HG03064 (cell line): ENCODE results near the gene SZT2.
"Not testable (repeated sequence)": the region's sequence is repeated elsewhere in the genome, so short reads cannot be mapped to it uniquely, and the experiment has no call there.

Experiments used
- ATAC-seq: cut with Tn5 transposase; IDR thresholded peaks from one replicate; pipeline ENCODE4 v1.9.1; 2021; ENCODE audit warnings: low read depth; ENCODE audit not compliant: unreplicated experiment

The SZT2 gene

DNA sequence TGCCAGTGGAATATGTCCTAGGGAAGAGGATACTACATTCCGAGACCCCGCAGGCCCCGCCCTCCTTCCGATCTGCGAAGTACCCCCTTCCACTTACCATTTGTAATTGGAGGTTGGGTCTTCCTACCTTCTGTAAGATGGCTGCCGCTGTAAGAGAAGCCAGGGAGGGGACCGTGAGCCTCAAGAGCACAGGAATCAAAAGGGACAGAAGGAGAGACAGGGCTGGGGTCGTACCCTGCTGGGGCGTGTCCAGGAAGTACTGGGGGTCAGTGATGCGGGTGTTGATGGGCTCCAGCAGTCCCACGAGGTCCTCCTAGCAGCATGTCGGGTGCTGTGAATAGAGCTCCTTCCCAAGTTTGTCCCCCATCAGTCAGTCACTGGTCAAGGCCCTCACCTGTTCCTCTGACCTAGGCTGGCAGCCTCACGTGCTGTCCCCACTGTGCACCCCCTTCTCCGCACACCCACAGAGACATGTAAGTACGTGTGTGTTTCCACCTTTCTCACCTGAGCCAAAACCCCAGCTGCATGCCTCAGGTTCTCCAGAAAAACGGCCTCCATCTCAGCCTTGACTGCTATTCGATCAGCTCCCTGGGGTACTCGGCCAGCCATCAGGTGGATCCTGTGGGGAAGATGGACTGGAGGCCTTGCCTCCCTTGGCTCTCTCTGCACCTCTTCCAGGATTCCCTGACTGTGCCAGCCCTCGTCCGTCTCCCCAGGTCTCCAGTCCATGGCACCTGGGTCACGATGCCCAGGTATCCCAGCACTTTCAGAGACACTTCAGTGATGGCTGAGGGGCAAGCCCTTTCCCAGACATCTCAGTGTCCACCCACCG is 62.2 kb downstream of the SZT2 start:
- no peak for ATAC-seq

DNA sequence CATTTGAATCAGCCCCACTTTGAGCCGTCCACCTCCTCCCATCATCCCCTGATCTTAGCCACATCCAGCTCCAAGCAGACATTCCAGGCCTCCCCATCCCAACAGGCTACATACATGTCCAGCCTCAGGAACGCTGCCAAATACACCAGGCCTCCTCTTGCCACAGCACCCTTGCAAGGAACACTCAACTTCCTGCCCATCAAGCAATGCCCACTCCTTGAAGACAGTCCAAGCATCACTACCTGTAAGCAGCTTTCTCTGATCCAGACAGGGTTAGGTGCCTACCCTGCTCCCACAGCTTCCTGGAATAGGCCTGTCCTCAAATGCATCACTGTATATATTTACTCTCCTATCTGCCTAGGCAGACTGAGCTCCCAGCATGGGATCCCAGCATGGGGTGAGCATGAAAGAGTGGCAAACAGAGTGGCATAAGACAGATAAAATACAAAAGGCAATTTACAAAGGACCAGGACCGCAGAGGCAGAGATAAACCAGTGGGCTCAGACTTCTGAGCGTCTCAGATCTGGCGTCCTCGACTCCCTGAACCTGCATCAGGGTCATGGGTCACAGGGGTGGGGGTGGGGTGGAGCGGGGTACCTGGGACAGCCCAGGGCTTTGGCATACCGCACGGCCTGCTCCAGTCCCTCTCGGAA is 63.2 kb downstream of the SZT2 start:
- ATAC-seq, result no peak

DNA sequence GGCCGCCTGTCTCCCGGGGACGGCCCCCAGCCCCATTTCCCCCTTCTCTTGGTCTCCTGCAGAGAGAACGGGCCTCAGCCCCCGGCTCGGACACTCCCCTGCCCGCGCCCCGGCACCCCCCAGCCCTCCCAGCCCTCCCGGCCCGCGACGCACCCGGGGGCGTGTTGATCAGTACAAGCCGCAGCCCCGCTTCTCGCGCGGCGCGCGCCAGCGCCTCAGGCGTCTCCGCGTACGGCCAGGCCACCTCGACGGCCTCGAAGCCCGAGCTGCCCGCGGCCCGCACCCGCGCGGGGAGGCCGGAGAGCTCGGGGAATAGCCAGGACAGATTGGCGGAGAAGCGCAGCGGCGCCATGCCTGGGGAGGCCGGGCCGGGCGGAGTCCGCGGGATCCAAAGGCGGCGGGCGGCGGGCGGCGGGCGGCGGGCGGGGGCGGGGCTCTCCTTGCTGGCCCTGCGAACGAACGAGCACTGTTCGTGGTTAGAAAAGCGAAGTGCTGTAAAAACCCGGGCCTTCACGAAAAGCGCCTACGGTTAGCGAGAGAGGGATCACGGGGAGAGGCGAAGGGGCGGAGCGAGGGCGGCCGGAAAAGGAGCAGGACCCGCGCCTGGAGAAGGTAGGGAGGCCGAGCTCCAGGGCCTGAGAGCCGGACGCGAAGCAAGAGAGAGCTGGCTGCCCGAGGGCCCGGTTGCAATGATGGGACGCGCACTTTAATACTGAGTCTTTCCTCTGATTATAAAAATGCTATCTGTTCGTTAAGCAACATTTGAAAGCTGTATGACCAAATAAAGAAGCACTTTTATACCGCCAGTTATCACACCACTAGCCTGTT is 64.0 kb downstream of the SZT2 start, which contains the start of gene HYI:
Gene HYI (minus strand): TSS at position 490 of the 828 bp plus-strand sequence. CDS start 138 bp downstream, at position 352.
- ATAC-seq, result no peak

DNA sequence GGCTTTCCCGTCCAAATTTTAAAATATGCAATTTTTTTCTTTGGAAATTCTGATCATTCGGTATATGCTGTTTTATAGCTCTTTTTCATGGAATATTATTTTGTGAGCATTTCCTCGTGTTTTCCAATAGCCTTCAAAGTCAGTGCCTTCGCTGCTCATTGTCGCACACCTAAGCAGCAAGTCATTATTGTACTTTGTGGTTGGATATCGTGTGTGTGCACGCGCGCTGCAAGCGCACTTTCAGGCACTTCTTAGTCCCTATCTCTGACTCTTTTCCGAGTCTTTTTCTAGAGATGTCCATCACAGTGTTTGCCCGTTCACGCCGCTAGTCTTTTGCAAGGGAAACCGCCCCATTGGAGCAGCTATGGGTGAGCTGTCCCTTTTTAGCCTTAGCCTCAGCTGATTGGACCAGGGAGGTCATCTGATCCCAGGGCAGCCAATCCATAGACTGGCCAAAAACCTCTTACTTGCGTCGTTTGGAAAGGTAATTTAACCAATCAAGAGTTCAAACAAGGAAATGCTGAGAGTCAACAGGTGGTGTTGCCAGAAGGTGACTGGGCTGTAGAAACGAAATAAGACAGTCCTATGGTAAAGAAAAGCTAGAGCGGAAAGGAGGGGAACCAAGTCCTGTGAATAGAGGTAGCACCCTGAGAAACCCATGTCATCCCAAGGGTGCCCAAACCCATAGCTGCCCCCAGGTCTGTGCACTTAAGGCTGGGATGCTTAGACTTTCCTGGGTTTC is 64.7 kb downstream of the SZT2 start:
- ATAC-seq, result no peak

DNA sequence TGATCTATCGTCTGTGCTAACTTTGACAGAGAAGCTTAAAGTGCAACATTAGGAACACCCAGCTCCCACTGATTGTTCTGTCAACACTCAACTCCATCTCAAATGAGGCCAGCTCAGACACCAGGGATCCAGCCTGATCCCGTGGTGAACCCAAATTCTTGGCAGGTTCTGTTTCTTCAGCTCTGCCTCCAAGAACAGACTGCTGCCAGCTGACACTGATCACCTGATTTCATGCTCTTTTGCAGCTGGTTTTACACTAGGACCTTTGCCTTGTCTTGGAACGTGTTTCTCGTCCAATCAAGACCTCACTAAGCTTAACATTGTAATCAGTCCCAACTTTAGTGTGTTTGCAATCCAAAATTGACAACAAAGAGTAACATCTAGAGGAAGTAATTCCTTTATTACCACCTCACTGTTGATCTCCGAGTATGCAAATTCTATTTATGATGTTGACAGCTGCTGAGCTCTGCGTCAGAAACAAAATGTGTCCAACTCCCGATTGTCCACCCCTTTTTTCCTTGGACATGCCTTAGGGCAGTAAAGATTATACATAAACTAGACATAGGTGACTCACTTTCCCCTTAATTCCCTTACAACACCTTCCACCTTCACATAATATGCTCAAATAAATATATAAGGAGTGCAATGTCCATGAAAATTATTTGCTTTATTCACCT is 65.7 kb downstream of the SZT2 start:
- ATAC-seq, result no peak

DNA sequence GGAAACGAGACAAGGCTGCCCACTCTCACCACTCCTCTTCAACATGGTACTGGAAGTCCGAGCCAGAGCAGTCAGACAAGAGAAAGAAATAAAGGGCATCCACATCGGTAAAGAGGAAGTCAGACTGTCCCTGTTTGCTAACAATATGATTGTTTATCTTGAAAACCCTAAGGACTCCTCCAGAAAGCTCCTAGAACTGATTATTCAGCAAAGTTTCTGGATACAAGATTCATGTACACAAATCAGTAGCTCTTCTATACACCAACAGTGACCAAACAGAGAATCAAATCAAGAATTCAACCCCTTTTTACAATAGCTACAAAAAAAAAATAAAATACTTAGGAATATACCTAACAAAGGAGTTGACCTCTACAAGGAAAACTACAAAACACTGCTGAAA is 68.7 kb downstream of the SZT2 start:
- not testable (repeated sequence) for ATAC-seq

DNA sequence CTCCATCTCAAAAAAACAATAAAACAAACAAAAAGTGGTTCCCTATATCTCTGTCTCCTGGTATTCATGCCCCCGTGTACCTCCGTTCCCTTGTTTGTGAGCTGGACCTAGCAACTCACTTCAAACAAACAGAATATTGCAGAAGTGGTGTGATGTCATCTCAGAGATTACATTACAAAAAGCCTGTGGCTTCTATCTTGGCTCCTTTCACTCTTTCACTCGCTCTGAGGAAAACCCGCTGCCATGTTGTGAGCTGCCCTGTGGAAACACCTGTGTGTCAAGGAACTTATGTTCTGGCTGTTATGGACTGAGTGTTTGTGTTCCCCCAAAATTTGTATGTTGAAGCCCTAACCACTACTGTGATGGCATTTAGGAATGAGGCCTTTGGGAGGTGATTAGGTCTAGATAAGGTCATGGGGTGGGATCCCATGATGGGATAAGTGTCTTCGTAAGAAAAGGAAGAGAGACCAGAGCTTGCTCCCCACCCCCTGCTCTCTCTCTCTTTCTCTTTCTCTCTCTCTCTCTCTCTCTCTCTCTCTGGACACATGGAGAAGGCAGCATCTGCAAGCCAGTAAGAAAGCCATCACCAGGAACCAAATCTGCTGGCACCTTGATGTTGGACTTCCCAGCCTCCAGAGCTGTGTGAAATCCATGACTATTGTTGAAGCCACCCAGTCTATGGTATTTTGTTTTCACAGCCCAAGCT is 71.4 kb downstream of the SZT2 start:
- ATAC-seq, result no peak

DNA sequence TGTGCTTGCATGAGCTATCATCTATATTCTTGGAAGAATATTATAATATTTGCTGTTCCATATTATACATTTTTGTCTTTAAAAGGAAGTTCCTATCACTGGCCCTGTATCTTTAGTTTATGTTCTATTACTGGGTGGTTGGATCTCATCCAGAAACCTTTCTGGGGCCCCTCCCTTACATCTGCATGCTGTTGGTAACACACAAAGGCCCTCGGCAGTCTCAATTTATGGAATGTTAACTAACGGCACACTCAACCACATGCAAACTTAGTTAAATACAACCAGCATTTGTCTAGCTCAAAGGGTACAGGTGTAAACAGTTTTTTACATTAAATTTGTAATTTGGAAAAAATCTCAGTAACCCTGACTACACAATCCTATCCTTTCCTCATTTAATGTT is 73.8 kb downstream of the SZT2 start:
- ATAC-seq, result no peak

DNA sequence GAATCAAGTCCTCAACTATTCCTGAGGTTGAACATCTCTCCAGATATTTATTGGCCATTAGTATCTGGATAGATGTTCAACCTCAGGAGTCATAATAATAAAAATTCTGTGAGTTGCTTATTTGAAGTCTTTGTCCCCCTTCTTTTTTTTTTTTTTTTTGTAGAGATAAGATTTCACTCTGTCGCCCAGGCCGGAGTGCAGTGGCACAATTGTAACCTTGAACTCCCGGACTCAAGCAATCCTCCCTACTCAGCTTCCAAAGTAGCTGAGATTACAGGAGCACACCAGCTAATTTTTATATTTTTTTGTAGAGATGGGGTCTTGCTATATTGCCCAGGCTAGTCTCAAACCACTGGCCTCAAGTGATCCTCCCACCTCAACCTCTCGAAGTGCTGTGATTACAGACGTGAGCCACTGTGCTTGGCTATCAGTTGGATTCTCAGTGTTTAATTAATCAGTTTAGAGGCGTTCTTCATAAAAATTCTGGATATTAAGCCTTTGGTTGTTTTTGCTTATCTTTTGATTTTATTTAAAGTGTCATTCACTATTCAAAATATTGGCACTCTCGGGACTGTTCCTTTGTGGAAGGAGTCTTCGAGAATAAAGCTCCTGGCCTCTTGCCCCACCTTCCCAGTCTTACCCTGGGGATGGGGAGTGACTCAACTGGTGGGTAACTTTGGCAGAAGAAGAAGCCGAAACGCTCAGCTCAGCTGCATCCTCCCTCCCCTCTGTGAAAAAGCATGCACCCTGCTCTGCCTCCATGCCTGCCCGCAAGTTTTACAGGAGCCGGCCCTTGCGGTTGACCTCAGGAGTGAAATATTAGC is 75.2 kb downstream of the SZT2 start:
- no peak for ATAC-seq

DNA sequence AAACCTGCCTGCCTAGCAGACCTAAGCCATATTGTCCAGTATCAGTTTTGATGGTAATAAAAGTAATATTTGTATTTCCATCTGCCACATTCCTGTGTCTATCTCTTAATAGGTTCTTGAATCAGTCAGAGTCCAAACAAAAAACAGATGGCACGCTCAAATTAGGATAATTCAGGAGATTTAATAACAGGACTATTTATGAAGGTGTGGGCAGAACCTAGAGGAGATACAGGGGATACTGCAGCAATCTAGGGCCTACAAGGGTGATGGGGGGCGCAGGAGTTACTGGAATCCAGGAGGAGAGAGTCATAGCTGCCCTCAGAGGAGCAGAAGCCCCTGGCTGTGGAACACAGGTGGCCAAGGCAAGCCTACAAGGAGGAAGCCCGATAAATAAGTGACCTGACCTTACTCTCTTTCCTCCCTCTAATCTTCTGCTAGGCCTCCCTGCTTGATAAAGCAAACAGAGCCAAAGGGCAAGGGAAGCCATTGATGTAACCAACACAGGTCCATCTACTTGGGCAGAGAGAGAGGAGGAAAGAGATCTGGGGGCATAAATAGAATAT is 75.9 kb downstream of the SZT2 start:
- ATAC-seq, result no peak

DNA sequence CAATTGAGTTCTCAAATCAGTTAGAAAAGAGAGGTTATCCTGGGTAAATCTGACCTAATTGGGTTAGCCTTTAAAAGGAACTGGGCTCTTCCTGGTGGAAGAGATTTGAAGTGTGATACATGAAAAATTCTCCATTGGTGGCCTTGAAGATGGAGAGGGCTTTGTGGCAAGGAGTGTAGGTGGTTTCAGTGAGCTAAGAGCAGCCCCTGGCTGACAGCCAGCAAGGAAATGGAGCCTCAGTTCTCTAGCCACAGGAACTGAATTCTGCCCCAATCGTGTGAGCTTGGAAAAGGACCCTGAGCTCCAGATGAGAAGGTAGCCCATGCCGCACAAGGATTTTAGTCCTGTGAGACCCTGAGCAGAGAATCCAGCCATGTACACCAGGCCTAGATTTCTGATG is 76.7 kb downstream of the SZT2 start:
- ATAC-seq, result no peak

DNA sequence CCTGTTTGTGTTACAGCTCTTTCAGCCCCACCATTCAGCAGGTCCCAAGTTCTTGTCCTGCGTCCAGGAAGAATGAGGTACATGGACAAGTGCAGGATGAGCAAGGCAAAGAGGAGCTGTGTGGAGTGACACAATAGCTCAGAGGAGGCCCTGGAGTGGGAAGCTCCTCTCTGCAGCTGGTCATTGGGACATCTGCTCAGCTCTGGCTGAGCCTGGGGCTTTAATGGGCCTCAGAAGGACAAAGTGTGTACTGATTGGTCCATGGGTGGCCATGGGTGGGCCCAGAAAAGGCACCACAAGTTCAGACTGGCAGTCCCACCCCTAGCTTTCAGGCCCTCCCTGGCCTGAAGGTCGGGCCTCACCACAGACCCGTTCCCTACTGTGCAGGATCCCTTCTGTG is 78.7 kb downstream of the SZT2 start:
- ATAC-seq, result no peak

DNA sequence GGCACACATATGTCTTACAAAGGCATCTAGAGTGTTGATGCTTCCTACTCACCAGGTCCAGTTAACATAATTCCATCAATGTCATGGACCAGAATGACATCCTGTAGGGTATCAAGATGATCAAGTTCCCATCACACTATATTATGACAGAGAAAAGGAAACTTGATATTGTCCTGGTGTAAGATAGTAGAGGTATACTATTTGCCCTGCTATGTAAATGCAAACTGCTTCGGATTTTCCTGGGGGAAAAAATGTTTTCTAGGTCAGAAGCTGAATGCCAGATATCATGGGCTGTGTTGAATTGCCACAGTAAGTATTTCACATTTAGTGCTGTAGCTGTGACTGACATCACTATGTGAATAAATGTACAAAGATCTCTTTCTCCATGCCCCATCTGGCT is 80.2 kb downstream of the SZT2 start:
- ATAC-seq, result no peak

DNA sequence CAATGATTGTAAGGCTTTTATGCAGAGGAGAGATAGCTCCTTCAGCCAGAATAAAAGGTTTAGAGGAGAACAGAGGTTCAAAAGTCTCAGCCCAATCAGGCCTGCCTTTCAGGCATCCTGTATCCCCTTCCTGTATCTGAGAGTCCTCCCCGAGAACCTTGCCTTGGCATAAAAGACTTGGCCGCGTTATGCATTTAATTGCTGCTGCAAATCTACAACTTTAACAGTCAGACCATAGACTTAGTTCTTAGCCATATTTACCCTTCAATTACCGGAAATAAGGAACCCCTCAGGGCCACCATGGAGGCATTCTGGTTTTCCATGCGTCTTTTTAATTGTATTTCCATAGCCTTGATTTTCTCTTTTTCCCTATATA is 82.4 kb downstream of the SZT2 start:
- ATAC-seq, result no peak

DNA sequence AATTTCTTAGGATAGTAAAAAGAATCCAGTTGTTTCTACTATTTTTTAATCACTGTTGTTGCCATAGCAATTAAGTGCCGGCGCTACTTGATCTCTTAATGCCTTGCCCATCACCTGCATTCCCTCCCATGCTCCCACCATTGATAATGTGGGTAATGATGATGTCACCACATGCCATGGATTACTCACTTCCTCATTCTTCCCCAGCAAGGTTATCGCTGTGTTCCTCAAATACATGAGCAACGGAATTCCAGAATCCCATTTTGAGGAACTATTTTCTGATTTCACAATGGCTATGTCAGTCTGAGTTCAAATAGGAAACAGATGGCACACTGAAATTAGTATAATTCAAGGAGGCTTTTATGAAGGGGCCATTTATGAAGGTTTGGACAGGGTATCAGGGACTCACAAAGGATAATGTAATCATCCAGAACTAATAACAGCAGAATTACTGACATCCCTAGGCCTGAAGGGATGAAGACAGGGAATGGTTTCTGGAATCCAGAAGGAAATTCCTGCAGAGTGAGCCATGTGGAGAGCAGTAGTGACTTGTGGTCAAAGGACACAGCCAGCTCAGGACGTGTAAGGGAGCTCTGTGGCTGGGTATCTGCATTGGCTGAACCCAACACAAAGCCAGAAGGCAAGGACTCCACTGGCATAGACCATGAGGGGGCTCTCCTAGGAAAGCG is 82.9 kb downstream of the SZT2 start:
- ATAC-seq, result not testable (repeated sequence)

DNA sequence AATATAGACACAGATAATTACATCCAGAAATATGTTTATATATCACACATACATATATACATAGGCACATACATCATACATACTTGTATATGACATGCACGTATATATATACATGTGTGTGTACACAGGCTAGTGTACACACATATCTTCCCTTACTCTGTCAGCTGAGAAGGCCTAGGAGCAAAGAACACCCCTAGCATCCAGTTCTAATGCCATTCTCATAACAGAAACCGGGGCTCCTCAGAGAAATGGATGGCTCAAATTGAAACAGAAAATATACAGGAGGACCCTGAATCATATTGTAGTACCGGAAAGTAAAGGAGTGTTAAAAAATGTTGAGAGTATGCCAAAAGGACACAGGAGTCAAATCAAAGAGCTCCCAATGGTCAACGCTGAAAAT is 83.8 kb downstream of the SZT2 start:
- no peak for ATAC-seq

DNA sequence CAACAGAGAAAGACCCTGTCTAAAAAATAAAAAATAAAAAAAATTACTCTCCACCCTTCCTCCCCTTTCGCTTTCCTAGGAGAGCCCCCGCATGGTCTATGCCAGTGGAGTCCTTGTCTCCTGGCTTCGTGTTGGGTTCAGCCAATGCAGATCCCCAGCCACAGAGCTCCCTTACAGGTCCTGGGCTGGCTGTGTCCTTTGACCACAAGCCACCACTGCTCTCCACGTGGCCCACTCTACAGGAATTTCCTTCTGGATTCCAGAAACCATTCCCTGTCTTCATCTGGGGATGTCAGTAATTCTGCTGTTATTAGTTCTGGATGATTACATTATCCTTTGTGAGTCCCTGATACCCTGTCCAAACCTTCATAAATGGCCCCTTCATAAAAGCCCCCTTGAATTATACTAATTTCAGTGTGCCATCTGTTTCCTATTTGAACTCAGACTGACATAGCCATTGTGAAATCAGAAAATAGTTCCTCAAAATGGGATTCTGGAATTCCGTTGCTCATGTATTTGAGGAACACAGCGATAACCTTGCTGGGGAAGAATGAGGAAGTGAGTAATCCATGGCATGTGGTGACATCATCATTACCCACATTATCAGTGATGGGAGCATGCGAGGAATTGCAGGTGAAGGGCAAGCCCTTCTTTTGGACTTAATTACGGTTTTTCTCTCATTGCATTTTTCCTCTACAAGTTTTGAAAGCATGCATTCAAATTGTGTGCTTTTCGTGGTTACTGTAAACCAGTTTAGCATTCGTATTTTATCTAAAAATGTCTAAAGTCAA is 86.1 kb downstream of the SZT2 start:
- not testable (repeated sequence) for ATAC-seq
